Activated CD8-positive, alpha-beta memory T cell treated with anti-CD3 and anti-CD28 coated beads, Interleukin-2, amount 50 U/mL, for 1 hour (primary cell): Measurements from ENCODE around the gene TMEM131.
"Not testable (repeated sequence)": the region's sequence is repeated elsewhere in the genome, so short reads cannot be mapped to it uniquely, and the experiment has no call there.

Source experiments
- DNase-seq: peaks from one replicate; pipeline ENCODE4 v3.0.0-alpha.2; 2020; ENCODE audit errors: extremely low read depth

Gene TMEM131, protein sequence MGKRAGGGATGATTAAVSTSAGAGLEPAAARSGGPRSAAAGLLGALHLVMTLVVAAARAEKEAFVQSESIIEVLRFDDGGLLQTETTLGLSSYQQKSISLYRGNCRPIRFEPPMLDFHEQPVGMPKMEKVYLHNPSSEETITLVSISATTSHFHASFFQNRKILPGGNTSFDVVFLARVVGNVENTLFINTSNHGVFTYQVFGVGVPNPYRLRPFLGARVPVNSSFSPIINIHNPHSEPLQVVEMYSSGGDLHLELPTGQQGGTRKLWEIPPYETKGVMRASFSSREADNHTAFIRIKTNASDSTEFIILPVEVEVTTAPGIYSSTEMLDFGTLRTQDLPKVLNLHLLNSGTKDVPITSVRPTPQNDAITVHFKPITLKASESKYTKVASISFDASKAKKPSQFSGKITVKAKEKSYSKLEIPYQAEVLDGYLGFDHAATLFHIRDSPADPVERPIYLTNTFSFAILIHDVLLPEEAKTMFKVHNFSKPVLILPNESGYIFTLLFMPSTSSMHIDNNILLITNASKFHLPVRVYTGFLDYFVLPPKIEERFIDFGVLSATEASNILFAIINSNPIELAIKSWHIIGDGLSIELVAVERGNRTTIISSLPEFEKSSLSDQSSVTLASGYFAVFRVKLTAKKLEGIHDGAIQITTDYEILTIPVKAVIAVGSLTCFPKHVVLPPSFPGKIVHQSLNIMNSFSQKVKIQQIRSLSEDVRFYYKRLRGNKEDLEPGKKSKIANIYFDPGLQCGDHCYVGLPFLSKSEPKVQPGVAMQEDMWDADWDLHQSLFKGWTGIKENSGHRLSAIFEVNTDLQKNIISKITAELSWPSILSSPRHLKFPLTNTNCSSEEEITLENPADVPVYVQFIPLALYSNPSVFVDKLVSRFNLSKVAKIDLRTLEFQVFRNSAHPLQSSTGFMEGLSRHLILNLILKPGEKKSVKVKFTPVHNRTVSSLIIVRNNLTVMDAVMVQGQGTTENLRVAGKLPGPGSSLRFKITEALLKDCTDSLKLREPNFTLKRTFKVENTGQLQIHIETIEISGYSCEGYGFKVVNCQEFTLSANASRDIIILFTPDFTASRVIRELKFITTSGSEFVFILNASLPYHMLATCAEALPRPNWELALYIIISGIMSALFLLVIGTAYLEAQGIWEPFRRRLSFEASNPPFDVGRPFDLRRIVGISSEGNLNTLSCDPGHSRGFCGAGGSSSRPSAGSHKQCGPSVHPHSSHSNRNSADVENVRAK (N-terminal part only)

DNA sequence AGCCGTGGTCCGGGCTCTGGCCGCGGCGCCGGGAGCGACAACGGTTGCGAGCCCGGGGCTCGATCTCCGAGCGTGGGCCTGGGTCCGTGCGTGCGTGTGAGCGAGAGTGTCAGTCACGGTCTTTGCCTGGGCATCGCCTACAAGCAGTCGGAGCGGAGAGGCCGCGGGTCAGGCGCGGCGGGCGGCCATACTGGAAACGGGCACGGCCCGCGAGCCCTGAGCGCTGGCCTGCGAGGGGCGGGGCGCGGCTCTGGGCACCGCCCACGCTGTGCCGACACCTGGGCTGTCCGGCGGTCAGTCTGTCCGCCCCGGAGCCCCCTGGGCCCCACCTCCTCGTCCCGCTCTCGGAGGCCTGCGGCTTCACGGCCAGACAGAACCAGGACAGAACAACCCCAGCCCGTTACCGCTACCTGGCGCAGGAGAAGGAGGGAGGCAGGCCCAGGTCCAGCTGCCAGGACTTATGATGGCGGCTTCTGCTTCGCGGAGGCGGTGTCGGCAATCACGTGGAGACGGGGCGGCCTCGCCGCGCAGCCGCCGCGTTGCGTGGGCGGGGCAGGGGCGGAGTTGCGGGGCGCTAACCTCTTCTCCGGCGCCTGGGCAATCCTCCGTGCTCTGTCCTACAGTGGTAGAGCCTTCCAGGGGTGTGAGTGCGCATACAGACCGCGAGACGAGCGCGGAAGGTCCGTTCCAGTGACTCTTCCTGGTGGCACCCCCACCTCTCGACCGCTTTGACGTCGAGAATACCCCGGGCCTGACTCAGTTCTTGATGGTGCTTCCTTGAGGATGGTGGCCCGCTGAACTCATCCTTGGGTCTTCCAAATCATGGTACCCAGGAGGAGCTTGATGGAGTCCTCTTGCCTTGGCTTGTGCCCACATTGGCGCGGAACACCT is at the start of gene TMEM131:
TMEM131 (minus strand) TSS at position 215 of the 891 bp plus-strand sequence. CDS start 286 bp downstream, outside the sequence.
- peak; percentile 76 for DNase-seq

DNA sequence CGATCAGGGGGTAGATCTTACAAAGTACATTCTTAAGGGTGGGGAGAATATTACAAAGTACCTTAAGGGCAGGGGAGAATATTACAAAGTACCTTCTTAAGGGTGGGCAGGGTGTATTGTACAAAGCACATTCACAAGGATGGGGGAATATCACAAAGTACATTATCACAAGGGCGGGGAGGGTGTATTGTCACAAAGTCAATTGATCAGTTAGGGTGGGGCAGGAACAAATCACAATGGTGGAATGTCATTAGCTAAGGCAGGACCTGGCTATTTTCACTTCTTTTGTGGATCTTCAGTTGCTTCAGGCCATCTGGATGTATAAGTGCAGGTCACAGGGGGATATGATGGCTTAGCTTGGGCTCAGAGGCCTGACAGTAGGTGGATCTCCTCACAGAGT is 49.0 kb upstream of the TMEM131 start:
- DNase-seq: not testable (repeated sequence)

DNA sequence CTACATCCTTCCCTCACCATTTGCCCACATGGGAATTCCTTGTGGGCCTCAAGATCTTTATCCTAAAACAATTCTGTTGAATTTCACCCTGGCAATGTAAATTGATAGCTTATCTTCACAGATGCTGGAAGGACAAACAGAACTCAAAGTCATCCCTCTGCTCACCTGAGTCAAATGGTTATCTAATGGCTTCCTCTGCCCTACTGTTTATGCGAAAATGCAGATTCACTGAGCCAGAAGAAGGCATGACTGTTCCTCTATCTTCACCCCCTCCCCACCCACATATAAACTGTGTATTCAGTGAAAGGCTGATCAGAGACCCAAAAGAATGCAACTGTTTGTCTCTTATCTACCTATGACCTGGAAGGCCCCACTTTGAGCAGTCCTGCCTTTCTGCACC is 47.4 kb upstream of the TMEM131 start:
- no peak for DNase-seq

DNA sequence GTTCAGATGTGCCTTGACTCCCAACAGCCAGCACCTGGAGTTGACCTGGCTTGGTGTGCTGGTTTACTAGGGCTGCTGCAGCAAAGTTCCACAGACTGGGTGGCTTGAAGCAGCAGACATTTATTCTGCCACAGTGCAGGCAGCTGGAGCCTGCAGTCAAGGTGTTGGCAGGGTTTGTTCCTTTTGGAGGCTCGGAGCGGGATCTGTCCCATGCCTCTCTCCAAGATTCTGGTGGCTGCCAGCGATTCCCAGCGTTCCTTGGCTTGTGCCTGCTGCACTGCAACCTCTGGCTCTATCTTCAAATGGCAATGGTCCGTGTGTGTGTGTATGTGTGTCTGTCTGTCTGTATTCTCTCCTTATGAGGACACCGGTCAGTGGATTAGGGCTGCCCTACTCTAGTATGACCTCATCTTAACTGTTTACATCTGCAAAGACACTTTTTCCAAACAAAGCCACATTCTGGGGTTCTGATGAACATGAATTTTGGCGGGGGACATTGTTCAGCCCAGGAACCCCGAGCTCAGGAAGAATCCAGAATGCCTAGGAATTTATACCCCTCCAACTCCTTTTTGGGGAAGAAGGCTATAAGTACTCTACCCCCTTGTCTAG is 44.7 kb upstream of the TMEM131 start:
- no peak for DNase-seq

DNA sequence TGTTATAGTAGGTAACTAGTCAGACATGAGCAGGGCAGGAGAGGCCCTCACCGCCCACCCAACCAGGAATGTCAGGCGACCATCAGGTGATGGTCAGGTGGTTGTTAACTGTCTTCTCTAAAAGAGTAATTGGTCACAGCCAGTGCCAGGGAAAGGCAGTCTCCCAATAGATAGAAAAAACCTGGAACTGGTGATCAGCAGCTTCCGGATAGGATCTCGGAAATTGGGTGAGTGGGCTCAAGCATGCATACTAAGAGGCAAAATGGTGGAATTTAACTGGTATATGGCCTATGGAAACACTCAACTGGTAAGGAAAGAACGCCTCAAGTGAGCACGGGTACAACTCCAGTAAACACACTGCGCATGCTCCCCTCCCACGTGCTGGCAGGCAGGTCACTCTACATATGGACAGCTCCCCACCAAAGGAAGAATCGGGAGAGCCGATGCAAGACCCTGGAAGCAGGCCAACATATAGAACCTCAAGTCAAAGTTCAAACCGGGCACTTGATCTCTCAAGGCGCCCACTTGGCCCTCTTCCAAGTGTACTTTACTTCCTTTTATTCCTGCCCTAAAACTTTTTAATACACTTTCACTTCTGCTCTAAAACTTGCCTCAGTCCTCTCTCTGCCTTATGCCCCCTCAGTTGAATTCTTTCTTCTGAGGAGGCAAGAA is 43.5 kb upstream of the TMEM131 start:
- DNase-seq: no peak

DNA sequence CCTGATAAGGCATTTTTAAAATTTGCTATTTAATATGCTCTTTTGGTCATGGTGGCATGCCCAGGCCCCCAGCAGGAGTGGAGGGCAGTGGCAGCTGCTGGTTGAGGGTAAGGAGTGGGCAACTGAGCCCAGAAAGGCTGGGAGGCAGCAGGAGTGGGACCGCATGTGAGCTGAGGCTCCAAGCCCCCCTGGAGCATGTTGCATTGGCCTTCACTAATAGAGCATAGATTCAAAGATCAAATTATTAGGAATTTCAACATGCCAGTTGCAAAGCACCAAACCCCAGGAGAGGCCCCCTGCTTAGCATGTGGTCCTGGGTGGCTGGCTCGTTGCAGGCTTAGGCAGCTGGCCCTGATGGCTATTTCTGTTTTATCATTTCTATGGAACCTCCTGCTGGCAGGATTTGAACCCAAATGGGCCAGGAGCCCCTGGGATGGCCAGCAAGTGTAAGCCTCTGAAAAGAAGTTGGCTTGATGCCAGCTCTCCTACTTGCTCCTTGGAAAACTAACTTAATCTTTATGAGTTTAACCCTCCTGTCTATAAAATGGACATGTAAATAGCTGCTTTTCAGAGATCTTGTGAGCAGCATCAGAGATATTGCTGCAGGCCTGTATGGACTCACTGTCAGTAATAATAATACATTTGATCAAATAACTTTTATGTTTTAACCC is 42.1 kb upstream of the TMEM131 start:
- DNase-seq: no peak

DNA sequence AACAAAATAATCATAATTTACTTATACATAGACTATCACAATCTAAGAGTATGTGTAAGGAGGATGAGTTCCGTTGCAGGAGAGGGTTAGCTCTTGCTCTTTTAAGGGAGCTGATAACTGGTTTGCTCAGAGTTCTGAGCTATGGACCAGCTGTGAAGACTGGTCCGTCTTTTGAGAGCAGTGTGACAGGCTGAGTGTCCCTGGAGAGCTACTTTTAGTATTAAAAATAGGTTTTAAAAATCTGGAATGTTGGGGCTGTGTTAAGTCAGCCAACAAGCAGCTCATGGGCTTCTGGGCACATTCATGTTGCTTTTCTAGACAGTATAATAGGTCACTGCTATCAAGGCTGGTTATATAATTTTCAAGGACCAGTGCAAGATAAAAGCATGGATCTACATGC is 41.5 kb upstream of the TMEM131 start:
- DNase-seq: no peak

DNA sequence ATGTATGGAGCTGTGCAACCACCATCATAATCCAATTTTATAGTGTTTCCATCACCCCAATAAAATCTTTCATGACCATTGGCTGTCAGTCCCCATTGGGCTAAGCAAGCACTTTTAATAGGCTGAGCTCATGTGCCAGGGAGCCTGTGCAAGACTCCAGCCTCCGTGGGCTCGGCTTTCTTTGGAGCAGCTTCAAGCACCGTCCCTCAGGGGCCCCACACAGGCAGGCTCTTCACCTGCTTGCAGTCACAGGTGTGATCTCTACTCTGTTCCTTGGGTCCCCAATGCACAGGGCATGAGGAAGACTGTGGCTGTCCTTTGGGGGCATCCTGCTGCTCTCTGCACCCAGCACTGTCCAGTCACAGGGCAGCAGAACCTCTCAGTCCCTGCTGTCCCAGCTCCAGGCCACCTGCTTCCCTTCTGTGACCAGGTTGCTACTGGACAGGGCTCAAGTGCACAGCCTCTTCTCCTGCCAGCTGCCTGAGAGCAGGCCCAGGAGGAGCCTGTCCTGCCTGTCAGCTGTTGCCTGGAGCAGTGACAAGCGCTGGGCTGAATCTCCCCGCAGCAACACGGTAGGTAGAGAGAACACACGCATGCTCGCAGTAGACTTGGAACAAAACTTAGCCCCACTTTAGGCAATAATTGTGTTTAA is 40.7 kb upstream of the TMEM131 start:
- no peak for DNase-seq

DNA sequence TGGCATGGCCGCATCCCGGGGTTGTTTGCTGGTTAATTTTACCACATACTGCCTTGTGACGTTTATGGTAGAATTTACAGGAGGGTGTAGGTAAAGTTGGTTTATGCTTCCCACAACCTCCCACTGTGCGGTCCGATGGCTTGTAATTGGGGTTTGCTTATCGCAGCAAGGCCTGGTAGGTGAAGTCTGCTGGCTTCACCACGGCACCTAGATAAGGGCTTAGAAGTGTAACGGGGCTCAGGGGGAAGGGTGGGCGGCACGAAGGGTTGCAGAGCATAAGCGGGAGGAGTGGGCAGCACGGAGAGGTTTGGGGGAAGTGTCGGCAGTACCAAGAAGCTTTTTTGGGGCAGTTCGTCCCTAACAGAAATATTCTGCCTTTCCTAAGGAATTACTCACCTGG is 39.0 kb upstream of the TMEM131 start:
- no peak for DNase-seq

DNA sequence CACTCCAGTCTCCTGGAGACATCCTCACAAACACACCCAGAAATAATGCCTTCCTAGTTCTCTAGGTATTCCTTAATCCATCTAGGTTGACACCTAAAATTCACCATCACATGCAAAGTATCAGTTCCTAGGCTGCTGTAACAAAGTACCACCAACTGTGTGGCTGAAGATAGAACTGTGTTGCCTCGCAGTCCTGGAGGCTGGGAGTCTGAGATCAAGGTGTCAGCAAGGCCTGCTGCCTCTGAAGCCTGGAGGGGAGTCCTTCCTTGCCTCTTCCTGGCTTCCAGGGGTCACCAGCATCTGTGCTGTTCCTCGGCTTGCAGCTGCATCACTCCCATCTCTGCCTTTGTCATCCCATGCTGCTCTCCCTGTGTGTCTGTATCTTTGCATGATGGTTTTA is 36.3 kb upstream of the TMEM131 start:
- DNase-seq: no peak

DNA sequence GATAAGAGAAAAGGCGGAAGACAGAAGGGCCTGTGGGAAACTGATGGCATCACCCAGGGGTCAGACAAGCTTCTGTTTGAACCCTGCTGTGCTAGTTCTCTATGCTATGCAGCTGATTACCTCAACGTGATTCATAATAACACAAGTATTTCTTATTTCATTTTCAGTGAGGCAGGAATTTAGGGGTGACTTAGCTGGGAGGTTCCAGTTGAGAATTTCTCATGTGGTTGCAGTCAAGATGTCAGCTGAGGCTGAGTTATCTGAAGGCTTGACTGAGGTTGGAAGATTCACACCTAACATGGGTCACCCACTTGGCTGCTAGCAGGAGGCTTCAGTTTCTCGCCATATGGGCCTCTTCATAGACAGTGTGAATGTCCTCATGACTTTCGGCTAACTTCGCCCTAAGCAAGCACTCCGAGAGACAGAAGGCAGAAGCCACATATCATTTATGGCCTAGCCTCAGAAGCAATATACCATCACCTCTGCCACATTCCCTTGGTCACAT is 34.0 kb upstream of the TMEM131 start:
- no peak for DNase-seq

DNA sequence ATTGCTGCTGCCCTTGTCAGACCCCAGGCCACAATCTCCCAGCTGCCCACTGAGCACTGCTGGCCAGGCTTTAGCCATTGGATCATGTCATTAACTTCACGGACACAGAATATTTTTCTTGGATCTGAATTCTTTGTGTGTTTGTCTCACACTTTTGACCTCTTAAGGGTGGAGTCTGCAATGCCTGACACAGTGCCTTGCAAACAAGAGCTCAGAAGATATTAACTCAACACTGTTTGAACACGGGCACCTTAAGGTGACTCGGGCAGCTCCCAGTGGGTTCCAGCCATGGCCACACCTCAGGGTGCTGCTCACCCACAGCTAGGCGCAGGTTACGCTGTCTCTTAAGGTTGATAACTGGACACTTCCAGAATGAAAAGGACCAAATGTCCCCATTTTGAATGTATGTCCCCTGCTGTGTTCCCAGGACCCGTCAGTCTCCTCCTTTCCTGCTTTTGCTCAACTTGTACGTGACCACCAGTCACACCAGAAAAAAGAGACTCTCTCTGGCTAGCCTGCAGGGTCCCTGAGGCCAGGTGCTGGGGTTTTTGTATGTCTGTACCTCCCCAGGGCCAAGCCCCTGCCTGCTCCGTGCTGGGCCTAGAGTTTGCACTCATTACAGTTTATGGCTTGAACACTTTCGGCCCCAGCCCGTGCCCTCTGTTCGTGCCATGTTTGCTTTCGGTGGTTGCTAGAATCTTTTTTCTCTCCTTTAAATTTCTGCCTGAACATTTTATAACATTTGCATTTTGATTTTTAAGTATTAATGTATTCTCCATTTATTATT is 33.4 kb upstream of the TMEM131 start:
- DNase-seq: no peak

DNA sequence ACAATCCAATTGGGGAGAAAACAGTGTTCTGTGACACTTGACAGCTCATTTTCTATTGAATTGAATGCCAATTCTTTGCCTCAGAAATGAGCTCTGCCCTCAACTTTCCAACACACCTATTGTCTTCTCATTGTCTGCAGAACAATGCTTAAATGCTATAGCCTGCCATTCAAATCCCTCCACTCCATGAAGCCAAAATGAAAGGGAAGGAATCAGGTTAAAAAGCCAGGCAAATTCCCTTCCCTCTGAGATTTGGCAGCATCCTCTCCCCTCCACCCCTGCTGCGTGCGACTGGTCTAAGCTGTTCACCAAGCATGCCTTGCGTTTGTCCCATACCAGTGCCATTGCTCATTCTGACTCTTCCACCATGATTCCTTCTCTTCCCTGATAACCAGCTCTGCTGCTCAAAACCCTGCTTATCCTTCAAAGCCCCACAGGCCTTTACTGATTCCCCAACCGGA is 32.4 kb upstream of the TMEM131 start:
- no peak for DNase-seq

DNA sequence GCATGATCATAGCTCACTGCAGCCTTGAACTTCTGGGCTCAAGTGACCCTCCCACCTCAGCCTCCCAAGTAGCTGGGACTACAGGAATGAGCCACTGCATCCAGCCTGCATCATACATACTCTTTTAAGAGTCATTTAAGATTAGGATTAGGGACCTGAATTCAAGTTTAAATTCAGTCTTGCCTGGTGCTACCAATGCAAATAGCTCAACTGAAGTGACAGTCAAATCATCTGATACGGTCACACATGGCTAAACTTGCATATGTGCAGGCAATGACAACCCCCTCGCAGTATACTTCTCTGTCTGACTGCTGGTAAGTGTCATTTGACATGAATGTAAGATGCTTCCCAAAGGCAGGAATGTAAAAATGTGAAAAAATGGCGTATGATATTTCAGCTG is 31.8 kb upstream of the TMEM131 start:
- no peak for DNase-seq

DNA sequence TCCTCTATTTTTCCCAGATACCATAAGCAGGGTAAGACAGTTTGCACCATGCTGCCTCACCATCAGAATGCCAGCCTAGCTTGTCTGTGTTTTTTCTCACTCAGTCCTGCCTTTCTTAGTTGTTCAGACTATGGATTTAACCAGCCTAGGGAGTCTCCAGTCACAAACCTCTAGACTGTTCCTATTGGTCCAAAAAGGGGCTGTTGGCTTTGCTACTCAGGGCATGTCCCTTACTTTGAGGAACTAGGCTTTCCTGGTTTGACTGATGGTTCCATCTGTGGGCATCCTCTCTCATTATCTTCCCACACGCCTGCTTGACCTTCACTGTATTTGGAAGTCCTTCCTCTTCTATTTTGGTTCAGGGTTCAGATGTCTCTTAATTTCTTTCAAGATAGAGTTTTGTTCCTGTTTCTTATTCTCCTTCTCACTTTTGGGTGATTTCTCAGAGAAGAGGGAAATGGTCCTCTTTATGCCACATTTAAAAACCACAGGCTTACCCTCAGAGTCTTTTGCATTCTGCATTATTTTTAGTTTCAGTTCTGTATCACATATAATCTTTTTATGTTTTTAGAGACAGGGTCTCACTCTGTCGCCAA is 31.3 kb upstream of the TMEM131 start:
- no peak for DNase-seq

DNA sequence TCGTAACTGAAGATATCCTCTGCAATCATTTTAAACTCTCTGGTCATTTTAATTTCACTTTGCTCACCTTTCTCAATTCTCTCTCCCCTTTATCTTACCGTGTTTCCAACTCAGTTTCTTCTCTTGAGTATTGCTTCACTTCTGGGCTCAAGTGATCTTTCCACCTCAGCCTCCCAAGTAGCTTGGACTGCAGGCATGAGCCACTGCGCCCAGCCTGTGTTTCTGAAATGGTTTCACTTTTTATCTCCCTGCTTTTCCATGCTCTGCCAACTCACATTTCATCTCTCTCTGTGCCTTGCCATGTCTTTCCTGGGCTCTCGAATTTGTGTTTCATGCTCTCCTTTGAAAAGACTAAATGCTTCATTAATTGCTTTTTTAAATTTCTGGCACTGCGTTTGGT is 30.5 kb upstream of the TMEM131 start:
- DNase-seq: no peak

DNA sequence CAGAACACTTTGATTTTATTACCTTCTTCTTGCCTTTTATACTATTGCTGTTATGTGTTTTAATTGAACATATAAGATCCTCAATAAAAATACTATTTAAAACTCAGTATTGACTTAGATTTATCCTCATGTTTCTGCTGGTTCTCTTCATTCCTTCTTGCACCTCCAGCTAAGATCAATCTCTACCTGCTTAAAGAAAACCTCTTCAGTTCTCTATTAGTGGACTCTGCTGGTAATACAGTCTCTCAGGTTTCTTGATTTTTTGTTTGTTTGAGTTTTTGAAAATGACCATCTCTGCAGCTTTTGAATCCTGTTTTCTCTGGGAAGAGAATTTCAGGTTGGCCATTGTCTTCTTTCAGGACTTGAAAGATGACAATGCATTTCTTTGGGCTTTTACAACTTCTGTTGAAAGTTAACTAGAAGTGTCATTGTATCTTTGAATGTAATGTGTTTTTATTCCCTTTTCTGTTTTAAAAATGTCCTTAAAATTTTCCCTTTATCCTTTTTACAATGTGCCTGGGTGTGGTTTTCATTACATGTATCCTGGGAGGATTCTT is 29.8 kb upstream of the TMEM131 start:
- DNase-seq: no peak
